Activated CD4-positive, CD25-positive, alpha-beta regulatory T cell treated with anti-CD3 and anti-CD28 coated beads, Interleukin-2, amount 50 U/mL, for 24 hours (primary cell): ENCODE results near the gene IL7R.
"Not testable (repeated sequence)": the region's sequence is repeated elsewhere in the genome, so short reads cannot be mapped to it uniquely, and the experiment has no call there.

Experiments used
- ATAC-seq, 2 donors: fragments of 150-1000 bp; cut with Tn5 transposase; one replicate each; pipeline ENCODE4 v1.10.0; 2021; ENCODE audit warnings: mild to moderate bottlenecking in 1 of 2, moderate library complexity in 1 of 2

The IL7R gene

DNA sequence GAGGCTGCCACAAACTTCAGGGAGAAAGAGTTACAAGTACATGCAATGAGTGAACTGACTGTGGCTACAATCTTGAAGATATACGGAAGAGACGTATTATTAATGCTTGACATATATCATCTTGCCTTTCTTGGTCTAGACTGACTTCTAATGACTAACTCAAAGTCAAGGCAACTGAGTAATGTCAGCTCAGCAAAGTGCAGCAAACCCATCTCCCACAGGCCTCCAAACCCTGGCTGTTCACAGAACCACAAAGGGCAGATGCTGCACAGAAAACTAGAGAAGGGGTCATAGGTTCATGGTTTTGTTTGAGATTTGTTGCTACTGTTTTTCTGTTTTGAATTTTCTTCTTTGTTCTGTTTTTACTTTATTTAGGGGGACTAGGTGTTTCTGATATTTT, 21.0 kb downstream of the IL7R start:
- peak; percentile 58 to 60 for ATAC-seq

DNA sequence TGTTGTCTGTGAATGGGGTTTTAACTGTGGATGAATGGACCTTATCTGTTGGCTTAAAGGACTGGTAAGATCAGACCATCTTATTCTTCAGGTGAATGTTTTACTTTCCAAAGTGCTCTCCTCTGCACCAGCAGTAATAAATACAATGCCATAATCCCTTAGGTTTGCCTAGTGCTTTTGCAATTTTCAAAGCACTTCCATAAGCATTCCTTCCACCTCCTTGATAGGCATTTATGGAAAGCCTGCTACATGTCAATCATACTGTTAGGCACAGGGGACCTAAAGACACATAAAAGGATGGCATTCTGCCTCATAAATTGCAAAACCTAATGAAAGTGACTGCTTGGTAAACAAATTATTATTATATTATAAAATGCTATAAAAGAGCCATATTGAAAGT, 21.4 kb downstream of the IL7R start:
- ATAC-seq: no peak

DNA sequence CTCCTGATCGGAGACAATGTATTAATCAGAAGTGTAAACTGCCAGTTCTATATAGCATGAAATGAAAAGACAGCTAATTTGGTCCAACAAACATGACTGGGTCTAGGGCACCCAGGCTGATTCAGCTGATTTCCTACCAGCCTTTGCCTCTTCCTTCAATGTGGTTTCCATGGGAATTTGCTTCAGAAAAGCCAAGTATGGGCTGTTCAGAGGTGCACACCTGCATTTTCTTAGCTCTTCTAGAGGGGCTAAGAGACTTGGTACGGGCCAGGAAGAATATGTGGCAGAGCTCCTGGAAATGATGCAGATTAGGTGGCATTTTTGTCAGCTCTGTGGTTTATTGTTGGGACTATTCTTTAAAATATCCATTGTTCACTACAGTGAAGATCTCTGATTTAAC, 22.4 kb downstream of the IL7R start:
- ATAC-seq: no peak

DNA sequence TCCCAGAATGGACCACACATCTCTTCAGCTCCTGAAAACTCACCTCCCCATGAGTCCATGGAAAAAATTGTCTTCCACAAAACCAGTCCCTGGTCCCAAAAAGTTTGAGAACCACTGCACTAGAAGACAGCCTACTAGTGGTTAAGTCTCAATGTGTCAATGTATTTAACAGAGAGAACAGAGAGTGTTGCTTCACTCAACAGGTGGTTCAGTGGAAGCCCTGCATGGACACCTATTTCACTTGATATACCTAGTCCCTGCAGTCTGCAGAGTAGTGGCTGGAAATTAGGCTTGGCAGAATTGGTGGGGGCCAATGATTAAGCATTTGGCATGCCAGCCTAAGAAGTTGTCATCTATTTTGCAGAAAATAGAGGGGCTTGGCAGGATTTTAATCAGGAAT, 23.0 kb downstream of the IL7R start:
- no peak for ATAC-seq

DNA sequence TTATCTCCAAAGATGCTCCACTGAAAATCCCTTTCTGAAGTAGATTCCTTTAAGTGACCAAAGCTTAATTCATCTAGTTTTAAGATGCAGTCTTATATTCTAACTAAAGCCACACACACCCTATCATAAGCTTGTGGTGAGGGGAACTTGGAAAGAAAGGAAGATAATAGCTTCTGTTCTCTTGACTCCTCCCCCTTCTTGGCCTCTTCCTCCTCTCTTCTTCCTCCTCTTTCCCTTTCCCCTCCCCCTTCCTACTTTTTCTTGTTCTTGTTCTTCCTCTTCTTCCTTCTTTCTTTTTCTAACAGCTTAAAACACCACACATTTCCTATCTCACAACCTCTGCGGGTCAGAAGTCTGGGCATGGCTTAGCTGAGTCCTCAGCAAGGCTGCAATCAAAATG, 23.5 kb downstream of the IL7R start:
- no peak for ATAC-seq

DNA sequence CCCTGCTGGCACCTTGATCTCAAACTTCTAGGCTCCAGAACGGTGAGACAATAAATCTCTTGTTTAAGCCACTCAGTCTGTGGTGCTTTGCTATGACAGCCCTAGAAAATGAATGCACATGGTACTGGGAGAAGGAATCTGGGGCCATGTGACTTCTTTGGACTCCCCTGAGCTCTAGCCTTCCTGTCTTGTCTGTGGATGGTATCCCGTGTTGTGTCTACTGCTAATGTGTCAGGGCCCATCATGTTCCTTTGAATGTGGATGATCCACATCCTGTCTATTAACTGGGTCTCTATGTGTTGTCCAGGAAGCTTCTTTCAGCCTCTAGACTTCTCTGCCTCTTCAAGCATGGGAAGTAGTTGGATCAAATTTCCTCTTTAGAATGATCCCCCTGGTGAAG, 25.1 kb downstream of the IL7R start:
- ATAC-seq: no peak

DNA sequence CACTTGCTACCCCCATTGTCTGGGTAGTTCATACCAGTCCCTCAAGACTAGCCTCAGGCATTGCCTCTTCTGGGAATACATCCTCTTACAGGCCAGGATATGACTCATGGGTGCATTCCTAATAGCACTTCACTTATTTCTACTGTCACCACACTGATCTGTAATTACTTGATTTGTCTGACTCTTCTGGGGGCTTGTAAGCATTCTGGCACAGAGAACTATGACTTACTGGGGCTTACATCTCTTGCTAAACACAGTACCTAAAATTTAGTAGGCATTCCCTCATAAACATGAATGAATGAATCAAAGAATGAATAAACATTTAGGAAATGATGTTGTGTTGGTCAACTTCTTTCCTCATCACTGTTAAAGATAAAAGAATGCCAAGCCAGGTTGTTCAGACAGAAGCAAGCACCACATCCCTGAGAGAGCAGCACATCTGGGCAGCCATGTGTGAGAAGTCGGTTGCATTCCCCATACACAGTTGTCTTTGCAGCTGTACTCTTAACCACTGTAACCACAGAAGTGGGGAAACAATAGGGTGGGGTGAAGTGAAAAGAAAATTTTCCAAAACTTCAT, 27.6 kb downstream of the IL7R start:
- peak; percentile 71 to 75 for ATAC-seq

DNA sequence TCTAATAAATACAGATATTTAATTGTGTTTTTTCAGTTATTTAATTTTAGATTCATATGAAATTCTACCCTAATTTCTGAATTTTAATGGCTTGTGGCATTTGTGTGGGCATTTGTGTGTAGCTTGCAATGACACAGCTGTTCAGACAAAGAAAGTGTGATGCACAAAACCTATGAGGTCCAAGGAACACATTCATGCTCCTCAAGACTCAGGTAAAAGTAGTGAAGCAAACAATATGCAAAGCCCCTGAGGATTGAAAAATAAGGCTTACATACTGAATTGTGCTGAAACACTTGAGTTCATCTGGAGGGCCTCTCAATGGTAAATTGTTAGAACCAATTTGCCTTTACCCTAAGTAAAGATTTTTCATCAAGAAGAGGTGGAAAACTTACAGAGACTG, 28.1 kb downstream of the IL7R start:
- ATAC-seq: no peak

DNA sequence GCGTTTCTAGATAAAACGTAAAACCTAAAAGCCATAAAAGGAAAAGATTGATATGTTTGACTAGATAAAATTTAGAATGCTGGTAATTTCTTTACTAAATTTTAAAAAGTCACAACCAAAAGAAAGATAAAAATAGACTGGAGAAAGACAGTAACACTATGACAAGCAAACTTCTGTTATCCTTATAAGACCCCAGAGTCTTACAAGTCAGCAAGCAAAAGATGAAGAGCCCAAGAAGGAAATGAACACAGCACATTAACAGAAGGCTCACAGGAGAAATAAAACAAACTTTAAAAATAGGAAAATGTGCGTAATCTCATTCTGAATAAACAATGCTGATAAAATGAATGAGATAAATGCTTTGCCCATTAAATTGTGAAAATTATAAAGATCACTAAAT, 29.7 kb downstream of the IL7R start:
- no peak for ATAC-seq

DNA sequence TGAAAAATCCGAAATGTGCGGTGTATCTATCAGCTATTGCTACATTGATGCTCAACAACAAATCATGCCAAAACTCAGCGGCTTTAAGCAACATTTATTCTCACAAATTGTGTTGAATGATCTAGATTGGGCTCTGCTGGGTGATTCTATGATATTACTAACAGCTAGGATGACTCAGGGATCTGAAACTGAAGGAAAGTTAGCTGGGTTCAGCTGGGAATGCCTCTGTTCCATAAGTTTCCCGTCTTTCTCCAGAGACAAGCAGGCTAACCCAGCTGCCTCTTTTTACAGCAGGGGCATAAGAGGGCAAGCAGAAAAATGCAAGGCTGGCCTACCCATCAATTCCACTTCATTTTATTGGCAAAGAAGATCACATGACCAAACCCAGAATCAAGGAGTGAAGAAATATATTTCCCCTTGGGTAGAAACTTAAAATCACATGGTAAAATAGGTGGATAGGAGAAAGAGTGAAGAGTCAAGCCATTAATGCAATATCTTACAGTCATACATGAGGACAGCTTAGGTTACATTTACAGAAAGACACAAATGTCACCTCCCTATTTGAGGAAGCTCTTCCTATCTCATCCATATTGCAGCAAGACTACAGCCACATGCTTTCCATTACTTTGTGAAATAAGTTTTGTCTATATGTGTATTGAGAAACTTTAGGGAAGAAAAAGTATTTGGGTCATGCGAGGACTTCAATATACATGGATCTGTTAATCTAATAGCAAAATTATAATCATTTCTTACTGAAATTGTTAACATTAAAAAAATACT, 30.8 kb downstream of the IL7R start:
- ATAC-seq: no peak

DNA sequence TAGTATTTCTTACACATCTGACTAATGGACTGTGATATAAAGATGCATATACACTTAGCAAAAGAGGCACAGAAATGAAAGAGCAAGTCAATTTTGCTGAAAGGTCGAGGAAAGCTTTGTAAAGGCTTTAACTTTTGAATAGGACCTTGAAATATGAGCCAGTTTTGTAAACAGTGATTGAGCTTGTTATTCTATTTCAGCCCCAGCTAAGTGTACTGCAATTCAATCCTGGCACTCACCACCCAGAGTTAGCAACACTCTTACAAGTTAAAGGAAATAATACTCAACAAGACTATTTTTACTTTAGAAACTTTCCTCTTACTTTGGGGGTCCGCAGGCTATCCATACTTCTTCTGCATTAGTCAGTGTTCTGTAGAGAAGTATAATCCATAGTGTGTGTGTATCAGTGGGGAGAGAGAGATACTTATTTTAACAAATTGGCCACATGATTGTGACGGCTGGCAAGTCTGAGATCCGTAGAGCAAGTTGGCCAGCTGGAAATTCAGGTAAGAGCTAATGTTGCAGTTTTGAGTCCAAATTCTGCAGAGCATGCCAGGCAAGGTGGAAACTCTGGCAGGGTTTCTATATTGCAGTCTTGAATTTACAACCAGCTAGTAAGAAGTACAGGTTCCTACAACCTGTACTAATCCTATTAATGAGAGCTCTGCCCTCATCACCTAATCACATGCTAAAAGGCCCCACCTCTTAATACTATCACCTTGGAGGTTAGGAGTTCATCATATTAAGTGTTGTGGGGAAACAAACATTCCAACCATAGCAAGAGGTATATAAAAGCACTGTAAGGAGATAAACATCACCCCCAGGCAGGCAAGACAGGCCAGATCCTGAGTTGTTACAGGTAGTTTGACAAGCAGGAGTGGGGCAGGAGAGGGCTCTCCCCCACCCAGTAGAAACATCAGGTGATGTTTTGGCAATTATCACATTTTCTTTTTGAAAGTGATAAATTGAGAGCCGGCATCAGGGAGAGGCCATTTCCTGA, 33.6 kb downstream of the IL7R start:
- ATAC-seq: no peak

DNA sequence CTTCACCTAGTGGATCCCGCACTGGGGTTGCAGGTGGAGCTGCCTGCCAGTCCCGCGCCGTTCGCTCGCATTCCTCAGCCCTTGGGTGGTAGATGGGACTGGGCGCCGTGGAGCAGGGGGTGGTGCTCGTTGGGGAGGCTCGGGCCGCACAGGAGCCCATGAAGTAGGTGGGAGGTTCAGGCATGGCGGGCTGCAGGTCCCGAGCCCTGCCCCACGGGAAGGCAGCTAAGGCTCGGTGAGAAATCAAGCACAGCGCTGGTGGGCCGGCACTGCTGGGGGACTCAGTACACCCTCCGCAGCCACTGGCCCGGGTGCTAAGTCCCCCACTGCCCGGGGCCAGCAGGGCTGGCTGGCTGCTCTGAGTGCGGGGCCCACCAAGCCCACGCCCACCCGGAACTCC, 36.1 kb downstream of the IL7R start:
- not testable (repeated sequence) for ATAC-seq

DNA sequence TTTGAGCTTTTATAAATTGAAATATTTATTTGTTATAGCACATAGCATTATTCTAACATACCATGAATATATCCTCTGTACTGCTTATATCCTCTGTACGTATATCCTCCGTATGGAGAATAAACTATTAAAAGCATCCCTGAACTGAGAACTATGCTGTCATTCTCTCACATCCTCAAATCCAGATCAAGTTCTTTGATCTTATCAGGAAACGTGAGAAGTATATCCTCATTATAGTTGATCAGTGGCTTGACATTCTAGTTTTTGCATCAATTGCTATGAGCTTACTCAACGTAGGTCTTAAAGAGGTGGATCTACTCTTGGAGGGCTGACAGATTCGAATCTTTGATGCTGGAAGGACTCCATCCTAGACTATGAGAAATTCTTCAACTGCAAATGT, 37.4 kb downstream of the IL7R start:
- no peak for ATAC-seq

DNA sequence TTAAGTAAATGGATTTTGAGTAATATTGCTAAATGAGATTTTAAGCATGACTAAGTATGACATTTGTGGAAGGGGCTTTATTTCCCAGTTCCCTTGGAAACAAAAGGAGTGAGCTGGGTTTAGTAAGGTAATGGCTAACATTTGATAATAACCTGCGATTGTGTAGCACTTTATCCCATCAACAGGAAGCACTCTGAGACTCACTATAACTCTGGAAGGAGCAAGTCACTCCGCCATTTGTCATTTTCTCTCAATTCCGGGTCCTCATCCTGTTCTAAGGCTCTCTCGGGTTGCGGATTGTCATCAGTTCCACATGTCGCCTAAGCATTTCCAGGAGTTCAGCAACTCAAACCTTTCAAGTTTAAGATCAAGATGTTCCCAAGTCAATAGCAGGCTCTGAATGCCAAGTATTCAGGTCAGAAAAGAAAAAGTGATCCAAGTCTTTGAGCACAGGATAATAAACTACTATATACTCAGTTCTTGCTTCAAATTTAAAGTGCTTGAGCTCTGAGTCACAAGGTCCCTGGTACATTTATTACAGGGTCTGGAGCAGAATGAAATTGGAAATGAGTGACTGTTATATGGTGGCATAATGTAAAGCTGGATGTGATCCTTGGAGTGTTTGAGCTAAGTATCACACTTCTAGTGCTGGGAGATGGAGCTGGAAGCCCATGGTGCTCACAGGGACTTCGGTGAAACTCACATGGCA, 42.4 kb downstream of the IL7R start:
- ATAC-seq: no peak

DNA sequence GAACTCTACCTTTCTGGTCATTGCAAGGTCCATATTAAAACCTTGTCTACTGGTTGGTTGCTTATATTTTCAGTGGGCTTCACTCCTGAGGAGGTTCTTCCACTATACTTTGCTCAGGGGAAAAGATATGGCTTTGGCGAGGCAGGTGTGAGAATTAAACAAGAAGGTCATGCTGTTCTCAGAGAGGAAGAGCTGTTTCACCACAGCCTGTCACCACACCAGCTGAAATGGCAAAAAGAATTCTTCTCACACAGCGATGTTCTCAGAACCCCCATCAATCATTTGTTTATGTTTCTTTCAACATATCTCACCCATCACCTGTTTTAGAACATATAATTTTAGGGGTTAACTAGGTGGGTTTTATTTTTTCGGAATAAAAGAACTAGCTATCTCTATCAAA, 43.1 kb downstream of the IL7R start:
- ATAC-seq: no peak

DNA sequence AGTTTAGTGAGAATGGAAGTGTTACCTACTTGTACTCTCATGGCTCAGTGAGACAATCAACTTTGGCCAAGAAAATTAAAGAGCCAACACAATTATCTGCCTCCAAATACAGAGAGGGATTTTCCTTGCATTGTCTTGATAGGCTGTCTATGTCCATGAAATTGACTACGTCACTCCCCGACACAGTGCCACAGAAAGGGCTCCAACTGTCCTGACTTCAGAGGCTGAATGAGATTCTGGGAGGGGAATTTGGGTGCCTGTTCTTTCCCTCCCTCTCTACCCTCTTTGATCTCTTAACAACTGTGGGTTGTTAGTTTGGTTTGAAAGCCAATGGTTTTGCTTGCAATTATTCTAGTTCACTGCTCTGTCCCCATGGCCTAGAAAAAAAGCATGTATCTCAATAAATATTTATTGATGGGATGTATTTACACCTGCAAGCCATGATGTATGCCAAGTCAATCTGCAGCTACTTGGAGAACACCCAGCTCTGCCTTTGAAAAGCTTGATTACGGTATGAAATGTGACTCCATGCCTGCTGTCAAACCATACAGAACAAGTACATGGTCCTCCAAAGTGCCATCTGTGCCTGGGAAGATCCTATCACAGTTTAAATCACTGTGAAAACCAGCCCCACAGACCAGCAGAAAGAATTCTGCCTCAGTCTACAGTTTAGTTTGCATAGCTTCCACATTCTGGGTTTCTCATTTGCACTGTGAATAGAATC, 44.4 kb downstream of the IL7R start:
- no peak for ATAC-seq

DNA sequence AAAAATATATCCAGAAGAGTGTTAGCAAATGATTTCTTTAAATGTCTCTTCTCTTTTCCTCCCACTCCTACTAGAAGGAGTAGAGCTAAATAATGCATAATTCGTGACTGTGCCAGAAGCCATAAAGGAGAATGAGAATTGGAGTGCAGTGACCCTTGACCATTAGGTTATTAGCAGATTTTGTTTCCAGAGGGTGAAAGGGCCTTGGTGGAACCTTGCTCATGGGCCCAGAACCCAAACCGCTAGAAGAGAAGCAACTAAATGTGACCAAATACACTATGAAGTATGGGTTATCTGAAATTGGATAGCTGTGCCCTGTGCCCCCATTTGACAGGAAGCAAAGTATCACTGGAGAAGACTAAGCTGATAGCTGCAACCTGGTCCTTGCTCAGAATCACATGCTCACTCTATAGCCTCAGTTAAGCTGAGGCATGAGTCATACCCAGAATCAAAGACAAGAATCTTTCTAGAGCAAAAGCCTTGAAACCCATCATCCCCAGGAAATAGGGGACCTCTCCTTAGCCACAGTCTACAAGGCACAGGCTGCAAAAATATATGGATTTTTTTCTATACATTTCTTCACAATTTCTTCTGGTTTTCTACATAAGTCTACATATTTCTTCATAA, 45.5 kb downstream of the IL7R start:
- ATAC-seq: peak; percentile 61 to 63

DNA sequence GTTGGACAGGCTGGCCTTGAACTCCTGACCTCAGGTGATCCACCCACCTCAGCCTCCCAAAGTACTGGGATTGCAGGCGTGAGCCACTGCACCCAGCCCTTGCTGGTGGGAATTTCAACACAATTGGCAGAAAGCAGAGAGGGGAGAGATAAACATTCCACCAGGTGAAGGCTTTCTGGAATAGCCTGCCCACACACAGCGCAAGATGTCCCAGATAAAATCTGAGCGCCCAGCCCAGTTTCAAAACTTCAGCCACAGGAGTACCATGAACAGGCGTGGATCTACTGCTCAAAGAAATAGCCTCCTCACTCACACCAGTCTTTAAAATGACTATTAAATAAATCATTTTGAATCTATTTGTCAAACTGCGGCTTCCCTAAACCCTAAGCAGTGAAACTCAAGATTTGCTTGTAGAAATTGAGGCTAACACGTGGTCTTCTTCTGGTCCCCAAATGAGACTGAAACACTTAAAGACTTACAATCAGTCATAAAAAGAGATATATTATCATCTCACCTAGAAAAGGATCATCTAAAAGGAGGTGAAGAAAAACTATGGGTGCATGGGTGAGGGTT, 47.0 kb downstream of the IL7R start:
- no peak for ATAC-seq

DNA sequence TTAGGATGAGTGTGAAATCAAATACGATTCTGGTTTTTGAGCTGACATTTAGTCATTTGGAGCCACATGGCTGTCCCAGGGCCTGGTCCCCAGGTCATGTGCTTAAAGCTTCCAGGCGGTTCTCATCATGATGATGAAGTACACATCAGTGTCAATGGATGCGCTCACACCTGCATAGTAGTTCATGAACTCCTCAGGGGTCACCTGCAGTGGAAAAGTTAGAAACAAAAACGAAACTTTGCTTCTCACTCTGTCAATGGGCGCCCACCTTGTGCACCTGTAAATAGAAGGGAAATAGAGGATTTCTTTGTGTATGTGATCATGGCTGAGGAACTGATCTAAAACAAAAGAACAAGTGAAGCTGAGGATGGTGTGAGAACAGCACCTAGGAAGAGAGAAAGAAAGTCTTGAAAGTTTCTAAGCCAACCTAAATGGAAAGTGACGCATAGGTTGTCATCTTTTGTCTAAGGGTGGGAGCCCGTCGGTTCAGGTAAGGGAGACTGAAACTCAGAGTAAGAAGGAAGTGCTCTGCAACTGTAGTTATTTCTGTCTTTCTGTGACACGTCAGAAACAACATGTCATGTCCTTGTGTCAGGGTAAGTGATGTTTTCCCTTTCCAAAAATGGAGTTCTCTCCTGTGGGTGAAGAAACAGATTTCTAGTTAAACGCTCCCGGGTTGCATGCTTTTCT, 47.9 kb downstream of the IL7R start:
- peak; percentile 75 to 82 for ATAC-seq

DNA sequence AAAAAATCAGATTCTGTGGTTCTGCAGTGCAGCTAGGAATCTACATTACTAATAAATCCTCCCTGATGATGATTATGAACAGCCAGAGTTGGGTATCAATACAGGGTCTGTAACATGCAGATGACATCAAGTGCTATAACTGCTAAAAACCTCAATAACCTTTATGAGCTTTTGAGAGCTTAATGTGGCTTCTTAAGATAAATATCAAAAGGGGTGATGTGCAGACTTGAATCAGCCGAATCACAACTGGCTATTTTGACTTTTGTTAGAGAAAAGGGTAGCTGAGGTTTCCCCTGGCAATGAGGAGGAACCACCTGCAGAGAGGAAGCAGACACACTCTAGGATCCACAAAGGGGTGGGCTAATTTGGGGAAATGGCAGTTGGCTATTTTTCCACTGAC, 51.5 kb downstream of the IL7R start:
- ATAC-seq: peak; percentile 28 to 30

DNA sequence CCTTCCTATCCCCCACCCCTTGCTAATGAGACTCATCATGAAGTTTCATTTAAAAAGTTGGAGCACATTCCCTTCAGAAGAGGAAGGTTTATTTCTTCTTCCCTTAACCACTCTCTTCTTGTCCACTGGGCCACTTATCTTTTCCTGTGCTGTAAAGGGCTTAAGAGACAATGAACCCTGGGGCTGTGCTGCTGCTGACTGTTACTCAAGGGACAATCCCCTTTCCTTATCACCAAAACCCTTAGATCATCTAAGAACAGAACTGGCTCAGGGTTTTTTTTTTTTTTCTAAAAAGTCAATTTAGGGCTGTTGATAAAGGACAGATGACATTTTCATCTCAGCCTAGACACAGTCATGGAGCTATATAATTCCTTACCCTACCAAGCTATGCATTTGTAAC, 52.1 kb downstream of the IL7R start:
- ATAC-seq: no peak
